Measurements from ENCODE around the gene VAMP5. TPM values are rescaled to one million over a fixed set of nuclear protein-coding genes. Genes with fewer than 3 reads are reported as not detected.

VAMP5 gene
- total RNA-seq, 1 donor from 2014 or later, result 17.1 TPM

GRCh38 chr2:85621338-85621737 lies 37.1 kb downstream of the VAMP5 start:
- H3K4me1 Mint-ChIP-seq (ENCODE audit: low read depth, unreplicated experiment), result peaks cover 5% of the 10 kb centered on the region
- no peak overlapping the region for H3K27ac Mint-ChIP-seq (ENCODE audit: unreplicated experiment)
- H3K27ac ChIP-seq (ENCODE audit: low read depth, low read length), result no peak overlapping the region
- no peaks in the 10 kb centered on the region for H3K9me3 Mint-ChIP-seq (ENCODE audit: unreplicated experiment)
- H3K4me1 ChIP-seq (ENCODE audit: insufficient read depth, low read length), result peaks cover 9% of the 10 kb centered on the region
- peaks cover 57% of the 10 kb centered on the region for H4K20me1 ChIP-seq (ENCODE audit: insufficient read depth, low read length)
- H3K4me3 ChIP-seq (ENCODE audit: insufficient read depth, low read depth, low read length), result no peak overlapping the region
- TF ChIP-seq CTCF (IDR thresholded peaks at IDR 0.05; ENCODE audit: insufficient read depth, low read depth, low read length) (no peak), EZH2 (IDR thresholded peaks at IDR 0.05; ENCODE audit: insufficient read depth, low read length) (no peak)
- H3K27me3 Mint-ChIP-seq (ENCODE audit: low read depth, unreplicated experiment), result no peaks in the 10 kb centered on the region
- no peak overlapping the region for H3K9ac ChIP-seq (ENCODE audit: low read length)
- no peaks in the 10 kb centered on the region for H3K9me3 ChIP-seq (ENCODE audit: insufficient read depth, low read depth, low read length)
- H3K36me3 ChIP-seq (ENCODE audit: insufficient read depth, low read length), result peaks cover 56% of the 10 kb centered on the region
- peaks cover 20% of the 10 kb centered on the region for H3K36me3 Mint-ChIP-seq (ENCODE audit: low read depth, unreplicated experiment)
- DNase-seq (ENCODE audit: low read depth) (no peak), FAIRE-seq (no peak)
- H3K79me2 ChIP-seq (ENCODE audit: insufficient read depth, low read length), result peaks cover 55% of the 10 kb centered on the region
- no peak overlapping the region for H2AFZ ChIP-seq (ENCODE audit: low read depth, low read length)
- H3K27me3 ChIP-seq (ENCODE audit: insufficient read depth, low read length), result no peaks in the 10 kb centered on the region
- no peak overlapping the region for H3K4me3 Mint-ChIP-seq (ENCODE audit: unreplicated experiment)
- no peak overlapping the region for H3K4me2 ChIP-seq (ENCODE audit: low read length)

DNA sequence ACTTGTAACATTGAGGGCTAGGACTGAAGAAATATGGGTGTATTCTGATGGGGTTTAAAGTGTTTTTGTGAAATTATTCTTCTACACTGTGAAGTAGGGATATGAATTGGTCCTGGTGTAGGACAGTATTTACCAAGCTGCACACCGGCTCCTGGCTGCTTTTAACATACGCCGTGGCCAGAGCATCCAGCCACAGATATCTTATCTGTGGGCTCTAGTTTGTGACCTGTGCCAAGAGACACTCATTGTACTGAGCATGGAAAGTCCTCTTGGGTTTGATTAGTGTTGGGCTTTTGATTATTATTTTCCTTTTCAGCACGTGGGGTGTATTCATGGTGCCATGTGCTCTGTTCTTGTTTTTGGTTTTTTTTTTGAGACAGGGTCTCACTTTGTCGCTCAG lies 39.8 kb downstream of the VAMP5 start:
- Histone ChIP-seq H4K20me1 (ENCODE audit: insufficient read depth, low read length) (peaks cover 39% of the 10 kb centered on the region), H3K4me1 (ENCODE audit: insufficient read depth, low read length) (no peaks in the 10 kb centered on the region), H3K9me3 (ENCODE audit: insufficient read depth, low read depth, low read length) (no peaks in the 10 kb centered on the region), H3K9ac (ENCODE audit: low read length) (no peak overlapping the region), H3K4me2 (ENCODE audit: low read length) (no peak overlapping the region), H3K27me3 (ENCODE audit: insufficient read depth, low read length) (no peaks in the 10 kb centered on the region), H3K79me2 (ENCODE audit: insufficient read depth, low read length) (peaks cover 28% of the 10 kb centered on the region), H3K27ac (ENCODE audit: low read depth, low read length) (no peak overlapping the region), H2AFZ (ENCODE audit: low read depth, low read length) (no peak overlapping the region), H3K36me3 (ENCODE audit: insufficient read depth, low read length) (peaks cover 58% of the 10 kb centered on the region), H3K4me3 (ENCODE audit: insufficient read depth, low read depth, low read length) (no peak overlapping the region)
- DNase-seq (ENCODE audit: low read depth) (no peak), FAIRE-seq (no peak)
- Mint-ChIP-seq H3K4me3 (ENCODE audit: unreplicated experiment) (no peak overlapping the region), H3K36me3 (ENCODE audit: low read depth, unreplicated experiment) (peaks cover 23% of the 10 kb centered on the region), H3K27ac (ENCODE audit: unreplicated experiment) (peak overlapping the region; percentile 18), H3K27me3 (ENCODE audit: low read depth, unreplicated experiment) (no peaks in the 10 kb centered on the region), H3K9me3 (ENCODE audit: unreplicated experiment) (no peaks in the 10 kb centered on the region), H3K4me1 (ENCODE audit: low read depth, unreplicated experiment) (no peaks in the 10 kb centered on the region)
- TF ChIP-seq EZH2 (IDR thresholded peaks at IDR 0.05; ENCODE audit: insufficient read depth, low read length) (no peak), CTCF (IDR thresholded peaks at IDR 0.05; ENCODE audit: insufficient read depth, low read depth, low read length) (no peak)

GRCh38 chr2:85628658-85629057 lies 44.4 kb downstream of the VAMP5 start:
- Histone ChIP-seq H3K27ac (ENCODE audit: low read depth, low read length) (no peak overlapping the region), H3K4me1 (ENCODE audit: insufficient read depth, low read length) (no peaks in the 10 kb centered on the region), H3K9ac (ENCODE audit: low read length) (no peak overlapping the region), H3K36me3 (ENCODE audit: insufficient read depth, low read length) (peaks cover 51% of the 10 kb centered on the region), H3K27me3 (ENCODE audit: insufficient read depth, low read length) (no peaks in the 10 kb centered on the region), H3K4me2 (ENCODE audit: low read length) (no peak overlapping the region), H3K9me3 (ENCODE audit: insufficient read depth, low read depth, low read length) (no peaks in the 10 kb centered on the region), H4K20me1 (ENCODE audit: insufficient read depth, low read length) (peaks cover 24% of the 10 kb centered on the region), H3K79me2 (ENCODE audit: insufficient read depth, low read length) (peaks cover 20% of the 10 kb centered on the region), H3K4me3 (ENCODE audit: insufficient read depth, low read depth, low read length) (no peak overlapping the region), H2AFZ (ENCODE audit: low read depth, low read length) (no peak overlapping the region)
- Mint-ChIP-seq H3K9me3 (ENCODE audit: unreplicated experiment) (no peaks in the 10 kb centered on the region), H3K27ac (ENCODE audit: unreplicated experiment) (no peak overlapping the region), H3K4me1 (ENCODE audit: low read depth, unreplicated experiment) (no peaks in the 10 kb centered on the region), H3K27me3 (ENCODE audit: low read depth, unreplicated experiment) (no peaks in the 10 kb centered on the region), H3K4me3 (ENCODE audit: unreplicated experiment) (no peak overlapping the region), H3K36me3 (ENCODE audit: low read depth, unreplicated experiment) (peaks cover 25% of the 10 kb centered on the region)
- no peak for FAIRE-seq
- TF ChIP-seq CTCF (IDR thresholded peaks at IDR 0.05; ENCODE audit: insufficient read depth, low read depth, low read length) (no peak), EZH2 (IDR thresholded peaks at IDR 0.05; ENCODE audit: insufficient read depth, low read length) (no peak)
- no peak for DNase-seq (ENCODE audit: low read depth)

Data from astrocyte (in vitro differentiated cells and primary cell).